ENCODE results near the gene IL1R2. TPM values are rescaled to one million over a fixed set of nuclear protein-coding genes. Genes with fewer than 3 reads are reported as not detected.
A peak's percentile ranks its signal among the peaks of the same experiment; 100 is the strongest.

Gene IL1R2
- total and polyA plus RNA-seq, 2 donors from 2014 or later: 11.2 to 20.0 TPM

- Histone ChIP-seq H3K9me3 (ENCODE audit: control insufficient read depth in 2 of 3, insufficient read depth in 1 of 3, low read length in 3 of 3) (no peaks in the 10 kb centered on the region), H3K27me3 (ENCODE audit: control insufficient read depth, insufficient read depth, low read length) (no peaks in the 10 kb centered on the region), H3K36me3 (ENCODE audit: control insufficient read depth in 2 of 3, insufficient read depth in 3 of 3, low read length in 3 of 3) (no peaks in the 10 kb centered on the region), H3K9ac (ENCODE audit: low read length in 3 of 3) (no peak overlapping the region), H3K4me1 (ENCODE audit: control insufficient read depth in 2 of 3, insufficient read depth in 2 of 3, low read depth in 1 of 3, low read length in 3 of 3) (peaks cover 0 to 4% (median 3%) of the 10 kb centered on the region in 3 donors), H3K27ac (ENCODE audit: low read depth in 2 of 2, low read length in 2 of 2) (peak overlapping the region in 1 of 2 donors; percentile 29), H3K4me3 (ENCODE audit: low read length in 3 of 3) (no peak overlapping the region)
- intact Hi-C loops (cut with DNase I): no loop called here
- no peak for DNase-seq
- no peak for FAIRE-seq
- no peak for TF ChIP-seq CTCF (IDR thresholded peaks at IDR 0.05; ENCODE audit: borderline replicate concordance, extremely low read depth, insufficient read depth)
Observed at GRCh38 chr2:102056079-102056581, 64.4 kb downstream of the IL1R2 start.

GRCh38 chr2:102057502-102058292 lies 65.9 kb downstream of the IL1R2 start:
- no peak overlapping the region for H3K4me3 ChIP-seq (ENCODE audit: low read length in 3 of 3)
- H3K27me3 ChIP-seq (ENCODE audit: control insufficient read depth, insufficient read depth, low read length): no peaks in the 10 kb centered on the region
- DNase-seq (peak in 3 of 5 donors; percentile 48 to 85 (median 71)), FAIRE-seq (no peak)
- no peak overlapping the region for H3K9ac ChIP-seq (ENCODE audit: low read length in 3 of 3)
- no peaks in the 10 kb centered on the region for H3K9me3 ChIP-seq (ENCODE audit: control insufficient read depth in 2 of 3, insufficient read depth in 1 of 3, low read length in 3 of 3)
- H3K36me3 ChIP-seq (ENCODE audit: control insufficient read depth in 2 of 3, insufficient read depth in 3 of 3, low read length in 3 of 3): no peaks in the 10 kb centered on the region
- H3K4me1 ChIP-seq (ENCODE audit: control insufficient read depth in 2 of 3, insufficient read depth in 2 of 3, low read depth in 1 of 3, low read length in 3 of 3): peaks cover 6 to 9% (median 9%) of the 10 kb centered on the region in 3 donors
- H3K27ac ChIP-seq (ENCODE audit: low read depth in 2 of 2, low read length in 2 of 2): peak overlapping the region in 1 of 2 donors; percentile 5
- intact Hi-C loops (cut with DNase I): no loop called here
- TF ChIP-seq CTCF (IDR thresholded peaks at IDR 0.05; ENCODE audit: borderline replicate concordance, extremely low read depth, insufficient read depth): no peak

GRCh38 chr2:102058293-102058833 lies 66.6 kb downstream of the IL1R2 start:
- no peak for DNase-seq
- no peak for FAIRE-seq
- Histone ChIP-seq H3K27ac (ENCODE audit: low read depth in 2 of 2, low read length in 2 of 2) (peak overlapping the region in 1 of 2 donors; percentile 5), H3K27me3 (ENCODE audit: control insufficient read depth, insufficient read depth, low read length) (no peaks in the 10 kb centered on the region), H3K4me3 (ENCODE audit: low read length in 3 of 3) (no peak overlapping the region), H3K4me1 (ENCODE audit: control insufficient read depth in 2 of 3, insufficient read depth in 2 of 3, low read depth in 1 of 3, low read length in 3 of 3) (peaks cover 10 to 13% (median 11%) of the 10 kb centered on the region in 3 donors), H3K36me3 (ENCODE audit: control insufficient read depth in 2 of 3, insufficient read depth in 3 of 3, low read length in 3 of 3) (no peaks in the 10 kb centered on the region), H3K9me3 (ENCODE audit: control insufficient read depth in 2 of 3, insufficient read depth in 1 of 3, low read length in 3 of 3) (no peaks in the 10 kb centered on the region), H3K9ac (ENCODE audit: low read length in 3 of 3) (no peak overlapping the region)
- TF ChIP-seq CTCF (IDR thresholded peaks at IDR 0.05; ENCODE audit: borderline replicate concordance, extremely low read depth, insufficient read depth): no peak
- intact Hi-C loops (cut with DNase I): no loop called here

All from kidney (tissue), 14 donors.